GM15510 (cell line): ENCODE measurements around the gene TARBP1.

Experiments
- POLR2A ChIP-seq: IDR thresholded peaks from 3 replicates; pipeline ENCODE4 v1.6.1; 2011; ENCODE audit warnings: borderline replicate concordance; ENCODE audit not compliant: insufficient read length; ENCODE audit errors: extremely low read depth

The TARBP1 gene

DNA sequence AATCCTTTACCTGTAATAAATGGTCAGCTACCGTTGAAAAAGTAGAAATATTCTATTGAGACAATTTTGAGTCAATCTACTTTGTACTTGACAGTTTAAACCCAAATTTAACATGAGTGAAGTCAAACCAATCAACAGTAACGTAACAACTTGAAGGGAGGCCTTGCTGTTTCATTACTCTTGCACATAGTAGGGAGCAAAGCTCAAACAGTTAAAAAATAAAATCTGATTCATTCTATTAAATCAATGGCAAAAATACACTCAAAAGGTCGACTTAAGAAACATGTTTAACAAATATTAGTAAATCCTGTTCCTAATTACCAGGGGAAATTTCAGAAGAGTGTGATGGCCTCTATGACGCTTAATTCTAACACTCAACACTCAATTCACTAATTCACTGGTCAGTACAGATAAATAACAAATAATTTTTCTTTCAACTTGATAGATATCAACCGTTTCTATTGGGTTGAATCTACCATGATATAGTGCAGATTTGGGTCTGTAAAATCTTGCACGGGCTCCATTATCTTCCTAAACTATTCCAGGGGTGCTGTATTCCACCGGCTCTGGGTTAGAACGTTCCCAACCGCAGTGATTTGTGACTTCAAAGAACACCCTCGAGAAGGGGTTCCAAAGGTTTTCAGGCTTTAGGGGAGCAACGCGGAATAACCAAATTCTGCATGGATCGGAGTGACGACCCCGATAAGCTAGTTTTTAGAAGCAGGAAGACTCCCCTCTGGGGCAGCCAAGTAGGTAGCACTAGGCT is 1.4 kb downstream of the TARBP1 start:
- no peak for TF ChIP-seq POLR2A

DNA sequence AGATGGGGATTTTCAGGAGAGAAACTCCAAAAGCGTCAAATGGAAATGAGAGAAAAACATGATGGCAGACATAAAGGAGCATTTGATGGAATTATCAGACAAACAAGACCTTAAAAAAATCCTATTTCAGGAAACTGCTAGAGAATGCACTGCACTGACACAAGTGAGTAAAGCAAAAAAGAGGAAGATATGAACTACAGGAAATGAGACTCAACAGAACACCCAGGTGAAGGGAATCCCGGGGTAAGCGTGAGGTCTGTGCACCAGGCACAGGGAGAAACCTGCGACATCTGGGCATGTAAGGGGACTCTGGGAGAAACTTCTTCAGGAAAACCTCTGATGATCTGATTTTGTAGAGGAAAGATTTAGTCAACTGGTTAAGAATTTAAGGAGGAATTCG is 2.8 kb downstream of the TARBP1 start:
- TF ChIP-seq POLR2A: no peak

GRCh38 chr1:234475167-234475793 is 3.7 kb downstream of the TARBP1 start:
- TF ChIP-seq POLR2A: no peak

GRCh38 chr1:234474375-234474774 is 4.6 kb downstream of the TARBP1 start:
- TF ChIP-seq POLR2A: no peak

GRCh38 chr1:234473118-234473517 is 5.9 kb downstream of the TARBP1 start:
- no peak for TF ChIP-seq POLR2A

DNA sequence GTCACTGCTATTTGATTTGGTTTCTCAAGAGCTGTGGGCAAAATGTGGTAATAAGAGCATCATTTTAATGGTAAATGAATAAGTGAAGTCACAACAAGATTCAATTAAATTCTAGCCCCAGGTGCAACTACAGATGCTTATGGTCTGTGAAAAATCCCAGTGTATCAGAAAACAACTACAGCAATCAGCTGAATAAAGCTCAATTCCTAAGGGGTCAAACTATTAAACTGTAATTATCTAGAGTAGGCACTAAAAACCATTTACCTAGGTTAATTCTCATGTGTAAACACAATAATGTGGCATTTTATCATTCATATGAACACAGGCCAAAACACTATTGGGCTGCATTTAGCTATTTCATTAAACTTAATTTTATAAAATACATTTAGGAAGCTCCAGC is 9.6 kb downstream of the TARBP1 start:
- TF ChIP-seq POLR2A: no peak

DNA sequence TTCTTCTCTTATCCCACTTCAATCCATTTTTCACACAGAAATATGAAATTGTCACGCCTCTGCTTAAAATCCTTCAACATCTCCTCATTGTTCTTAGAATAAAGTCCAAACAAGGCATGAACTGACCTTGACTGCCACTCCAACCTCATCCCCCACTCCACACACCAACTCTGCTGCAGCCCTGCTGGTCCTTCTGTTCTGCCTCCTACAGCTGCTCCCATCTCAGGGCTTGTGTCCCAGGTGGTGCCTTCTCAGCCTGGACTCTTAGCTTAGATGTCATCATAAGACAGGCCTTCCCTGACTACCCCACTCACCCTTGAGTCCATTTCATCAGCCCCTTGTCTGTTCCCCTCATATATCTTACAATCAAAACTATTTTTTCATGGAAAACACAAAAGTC is 10.4 kb downstream of the TARBP1 start:
- no peak for TF ChIP-seq POLR2A

- TF ChIP-seq POLR2A: no peak
Measured at GRCh38 chr1:234467821-234468220, 11.2 kb downstream of the TARBP1 start.

- TF ChIP-seq POLR2A: no peak
Measured at GRCh38 chr1:234466945-234467344, 12.0 kb downstream of the TARBP1 start.

DNA sequence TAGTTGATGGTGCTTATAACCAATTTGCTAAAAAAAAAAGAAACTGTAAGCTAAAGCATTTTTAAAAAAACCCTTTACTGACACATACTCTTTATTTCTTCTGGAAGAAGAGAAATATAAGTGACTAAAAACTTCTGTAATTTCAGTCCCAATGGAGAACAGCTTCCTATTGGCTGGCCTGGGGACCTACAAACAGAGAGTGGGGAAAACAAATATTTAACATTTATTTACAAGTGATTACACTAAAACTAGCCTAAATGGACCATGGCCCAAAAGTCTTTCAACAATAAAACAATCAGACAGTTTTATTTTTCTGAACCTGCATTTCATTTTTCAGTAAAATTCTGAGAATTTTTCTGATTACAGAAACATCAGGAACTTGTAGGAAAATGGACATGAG is 15.2 kb downstream of the TARBP1 start:
- TF ChIP-seq POLR2A: no peak

GRCh38 chr1:234460652-234461051 is 18.3 kb downstream of the TARBP1 start:
- TF ChIP-seq POLR2A: no peak

DNA sequence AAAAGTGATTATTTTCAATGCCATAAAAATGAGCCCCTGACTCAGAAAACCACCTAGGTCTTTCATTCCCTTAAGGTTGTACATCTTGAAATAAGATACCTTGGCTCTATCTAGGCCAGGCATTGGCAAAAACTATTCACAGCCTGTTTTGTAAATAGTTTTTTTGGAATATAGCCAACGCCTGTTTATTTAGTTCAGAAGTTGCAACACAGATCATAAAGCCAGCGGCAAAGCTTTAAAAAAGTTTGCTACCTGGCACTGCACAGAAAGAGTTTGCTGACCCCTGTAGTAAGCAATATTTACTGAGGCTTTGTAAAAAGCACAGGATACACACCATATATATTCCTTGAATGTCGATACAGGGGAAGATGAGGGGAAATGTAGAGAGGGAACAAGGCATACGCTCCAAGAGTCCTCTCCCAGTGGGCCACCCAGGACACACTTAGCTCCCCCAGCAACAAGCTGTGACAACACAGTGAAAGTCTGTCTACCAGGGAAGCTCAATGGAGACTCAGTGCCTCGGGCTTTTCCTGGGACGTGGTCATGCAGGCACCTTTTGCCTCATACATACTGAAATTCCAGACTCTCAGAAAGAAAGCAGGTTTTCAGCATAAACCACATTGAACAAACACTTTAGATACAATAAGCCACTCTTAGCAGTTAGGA is 20.5 kb downstream of the TARBP1 start:
- no peak for TF ChIP-seq POLR2A

DNA sequence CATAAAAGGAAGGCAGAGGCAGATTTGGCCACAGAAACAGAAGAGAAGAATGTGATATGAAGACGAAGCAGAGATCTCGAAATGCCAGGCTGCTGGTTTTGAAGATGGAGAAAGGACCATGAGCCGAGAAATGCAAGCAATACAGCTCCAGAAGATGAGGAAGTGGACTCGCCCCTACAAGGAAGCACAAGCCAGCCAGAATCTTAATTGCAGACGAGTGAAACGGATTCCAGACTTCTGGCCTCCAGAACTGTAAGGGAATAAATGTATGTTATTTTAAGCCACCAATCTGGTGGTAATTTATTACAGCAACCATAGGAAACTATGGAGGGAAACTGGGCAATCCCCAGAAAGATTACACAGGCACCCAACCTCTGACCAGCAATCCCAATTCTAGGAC is 24.1 kb downstream of the TARBP1 start:
- no peak for TF ChIP-seq POLR2A

DNA sequence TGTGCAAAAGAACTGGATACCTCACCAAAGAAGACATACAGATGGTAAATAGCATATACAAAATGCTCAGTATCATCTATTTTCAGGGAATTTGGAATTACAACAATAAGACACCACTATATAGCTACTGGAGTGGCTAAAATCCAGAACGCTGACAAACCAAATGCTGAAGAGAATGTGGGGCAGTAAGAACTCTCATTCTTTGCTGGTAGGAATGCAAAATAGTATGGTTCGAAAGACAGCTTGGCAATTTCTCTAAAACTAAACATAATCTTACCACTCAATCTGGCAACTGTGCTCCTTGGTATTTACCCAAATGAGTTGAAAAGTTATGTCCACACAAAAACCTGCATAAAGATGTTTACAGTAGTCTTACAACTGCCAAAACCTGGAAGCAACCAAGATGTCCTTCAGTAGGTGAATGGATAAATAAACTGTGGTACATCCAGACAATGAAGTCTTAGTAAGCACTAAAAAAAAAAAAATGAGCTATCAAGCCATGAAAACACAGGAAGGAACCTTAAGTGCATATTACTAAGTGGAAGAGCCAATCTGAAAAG is 26.5 kb downstream of the TARBP1 start:
- no peak for TF ChIP-seq POLR2A

DNA sequence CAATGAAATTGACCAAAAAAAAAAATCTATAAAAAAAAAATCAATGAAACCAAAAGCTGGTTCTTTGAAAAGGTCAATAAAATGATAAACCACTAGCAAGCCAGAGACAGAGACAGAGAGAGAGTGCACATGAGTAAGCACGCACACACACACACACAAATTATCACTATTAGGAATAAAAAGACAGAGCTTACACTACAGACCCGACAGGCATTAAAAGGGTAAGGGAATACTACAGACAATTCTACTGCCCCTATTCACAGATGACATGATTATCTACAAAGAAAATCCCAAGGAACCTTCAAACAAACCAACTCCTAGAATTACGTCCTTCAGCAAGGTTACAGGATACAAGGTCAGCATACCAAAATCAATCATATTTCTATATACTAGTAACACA is 38.6 kb downstream of the TARBP1 start:
- no peak for TF ChIP-seq POLR2A

GRCh38 chr1:234438579-234438978 is 40.4 kb downstream of the TARBP1 start:
- no peak for TF ChIP-seq POLR2A

- no peak for TF ChIP-seq POLR2A
Measured at GRCh38 chr1:234437423-234438171, 41.4 kb downstream of the TARBP1 start.
